Liver (tissue), 9 donors: Measurements from ENCODE around the gene ADARB1. TPM values are rescaled to one million over a fixed set of nuclear protein-coding genes. Genes with fewer than 3 reads are reported as not detected.

ENCODE experiments used
- DNase-seq: peaks from one replicate; pipeline ENCODE4 v3.0.0-alpha.2; 2017; ENCODE audit warnings: low spot score
- H3K27ac ChIP-seq, 2 donors: one replicate each; pipeline ENCODE4 v1.7.0; 2013; ENCODE audit warnings: inconsistent platforms in 2 of 2, low read length in 2 of 2, control low read depth in 1 of 2, low read depth in 1 of 2, mild to moderate bottlenecking in 1 of 2
- H3K27me3 ChIP-seq, 4 donors: one replicate each; pipeline versions ENCODE4 v1.6.1 to v1.7.0; 2013; ENCODE audit warnings: low read length in 3 of 4, inconsistent platforms in 1 of 4, mild to moderate bottlenecking in 1 of 4, moderate library complexity in 1 of 4; ENCODE audit not compliant: control insufficient read depth in 4 of 4, insufficient read depth in 4 of 4
- H3K36me3 ChIP-seq, 4 donors: one replicate each; pipeline versions ENCODE4 v1.6.1 to v1.7.0; 2013; ENCODE audit warnings: low read length in 3 of 4, mild to moderate bottlenecking in 3 of 4, low read depth in 1 of 4, moderate library complexity in 1 of 4; ENCODE audit not compliant: control insufficient read depth in 4 of 4, insufficient read depth in 3 of 4
- H3K4me1 ChIP-seq, 4 donors: one replicate each; pipeline versions ENCODE4 v1.6.1 to v1.7.0; 2013; ENCODE audit warnings: low read length in 3 of 4, mild to moderate bottlenecking in 3 of 4, moderate library complexity in 1 of 4; ENCODE audit not compliant: control insufficient read depth in 4 of 4, insufficient read depth in 4 of 4
- H3K4me3 ChIP-seq, 3 donors: one replicate each; pipeline versions ENCODE4 v1.6.1 to v1.7.0; 2013; ENCODE audit warnings: low read length in 3 of 3, control low read depth in 1 of 3, low read depth in 1 of 3, mild to moderate bottlenecking in 1 of 3
- H3K9ac ChIP-seq, 2 donors: one replicate each; pipeline ENCODE4 v1.7.0; 2013; ENCODE audit warnings: low read length in 2 of 2, mild to moderate bottlenecking in 2 of 2, moderate library complexity in 2 of 2, control low read depth in 1 of 2, low read depth in 1 of 2
- H3K9me3 ChIP-seq, 4 donors: one replicate each; pipeline versions ENCODE4 v1.6.1 to v1.7.0; 2013; ENCODE audit warnings: low read length in 3 of 4; ENCODE audit not compliant: control insufficient read depth in 4 of 4
- EGR1 ChIP-seq, 2 donors: IDR thresholded peaks; 2 replicates each; pipeline ENCODE4 v1.6.1; 2016 to 2018; ENCODE audit warnings: antibody characterized with exemption in 2 of 2, low read depth in 2 of 2
- FOXA1 ChIP-seq: IDR thresholded peaks from 2 replicates; pipeline ENCODE4 v1.6.1; 2016; ENCODE audit warnings: antibody characterized with exemption
- FOXA2 ChIP-seq: IDR thresholded peaks from 2 replicates; pipeline ENCODE4 v1.6.1; 2016; ENCODE audit warnings: antibody characterized with exemption
- GABPA ChIP-seq, 2 donors: IDR thresholded peaks in 1 of 2; conservative IDR thresholded peaks in 1 of 2; 2 replicates each; pipeline ENCODE4 v1.6.1; 2016; ENCODE audit warnings: antibody characterized with exemption in 2 of 2, mild to moderate bottlenecking in 1 of 2, moderate library complexity in 1 of 2
- HNF4A ChIP-seq, 2 donors: conservative IDR thresholded peaks; 2 replicates each; pipeline ENCODE4 v1.6.1; 2016; ENCODE audit warnings: antibody characterized with exemption in 2 of 2, mild to moderate bottlenecking in 2 of 2
- HNF4G ChIP-seq: IDR thresholded peaks from 2 replicates; pipeline ENCODE4 v1.6.1; 2016; ENCODE audit warnings: antibody characterized with exemption
- JUND ChIP-seq, 2 donors: IDR thresholded peaks; 2 replicates each; pipeline ENCODE4 v1.6.1; 2016; ENCODE audit warnings: antibody characterized with exemption in 2 of 2
- NR2F2 ChIP-seq: IDR thresholded peaks from 2 replicates; pipeline ENCODE4 v1.6.1; 2016; ENCODE audit warnings: antibody characterized with exemption
- RAD21 ChIP-seq, 2 donors: IDR thresholded peaks; 2 replicates each; pipeline ENCODE4 v1.6.1; 2016; ENCODE audit warnings: antibody characterized with exemption in 2 of 2, mild to moderate bottlenecking in 2 of 2
- RXRA ChIP-seq, 2 donors: IDR thresholded peaks; 2 replicates each; pipeline ENCODE4 v1.6.1; 2017 to 2018; ENCODE audit warnings: antibody characterized with exemption in 2 of 2, mild to moderate bottlenecking in 1 of 2
- SP1 ChIP-seq: IDR thresholded peaks from 2 replicates; pipeline ENCODE4 v1.6.1; 2018; ENCODE audit warnings: antibody characterized with exemption, mild to moderate bottlenecking
- TAF1 ChIP-seq: conservative IDR thresholded peaks from 2 replicates; pipeline ENCODE4 v1.6.1; 2016; ENCODE audit warnings: antibody characterized with exemption, mild to moderate bottlenecking
- YY1 ChIP-seq: IDR thresholded peaks from 2 replicates; pipeline ENCODE4 v1.6.1; 2016; ENCODE audit warnings: antibody characterized with exemption, mild to moderate bottlenecking
- WGBS: extraction: QIAGEN DNeasy Blood & Tissue Kit; methylation state at CpG from one replicate; pipeline ENCODE4 v1.1.7; 2013; 5-methylcytosine and 5-hydroxymethylcytosine counted together
- polyA plus RNA-seq, 2 donors: library from polyadenylated mRNA; stranded (reverse) in 1 of 2; unstranded in 1 of 2; fragments of 200-250 nt in 1 of 2; fragments of >200 nt in 1 of 2; fragmentation: Nextera tagmentation in 1 of 2; extraction: Ambion mirVana in 1 of 2; gene quantifications; one replicate each; pipeline versions ENCODE4 v1.2.1 to v1.2.3, GENCODE V29; 2013 to 2015
- total RNA-seq, 2 donors: library from RNA; depleted of rRNA; stranded (reverse); fragments of >200 nt; gene quantifications; one replicate each; pipeline ENCODE4 v1.2.3, GENCODE V29; 2014
- TF ChIP-seq, protein P1 (sequence below): IDR thresholded peaks from 2 replicates; pipeline ENCODE4 v1.6.1; 2016; ENCODE audit warnings: antibody characterized with exemption, mild to moderate bottlenecking
- TF ChIP-seq, protein P2 (sequence below): fragments of 150-350 bp; IDR thresholded peaks from 2 replicates; pipeline ENCODE4 v1.5.1; 2017; ENCODE audit warnings: improper control_type of control experiment, low read depth, low read length; ENCODE audit not compliant: missing input control
- TF ChIP-seq, protein P3 (sequence below): IDR thresholded peaks from 2 replicates; pipeline ENCODE4 v1.6.1; 2016; ENCODE audit warnings: antibody characterized with exemption
- TF ChIP-seq, protein P4 (sequence below): IDR thresholded peaks from 2 replicates; pipeline ENCODE4 v1.6.1; 2016; ENCODE audit warnings: antibody characterized with exemption
- donor health status: healthy.
- donor health status: healthy.
- donor health status: healthy.
- donor health status: healthy.
- donor health status: healthy.

Gene ADARB1
- total and polyA plus RNA-seq, 4 donors, result 1.6 to 7.8 (median 2.9) TPM

DNA sequence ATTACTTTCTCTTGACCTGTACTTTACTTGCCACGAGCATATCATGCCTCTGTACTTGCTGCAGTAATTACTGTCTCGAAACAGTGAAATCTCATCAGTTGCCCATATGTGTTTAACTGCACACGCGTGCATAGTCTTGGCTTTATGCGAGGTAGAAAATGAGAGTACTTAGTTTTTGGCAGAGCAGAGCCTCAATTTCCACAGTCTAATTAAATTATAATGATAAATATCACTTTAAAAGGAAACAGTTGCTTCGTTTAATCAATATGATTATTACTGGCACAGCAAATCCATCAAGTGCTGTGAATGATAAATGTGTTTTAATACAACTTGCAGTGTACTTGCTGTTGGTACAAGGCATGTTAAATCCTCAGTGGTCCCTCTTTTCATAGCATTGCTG, 47.6 kb downstream of the ADARB1 start:
- Histone ChIP-seq H3K4me1 (no peaks in the 10 kb centered on the region), H3K36me3 (no peaks in the 10 kb centered on the region), H3K4me3 (no peak overlapping the region), H3K9me3 (no peaks in the 10 kb centered on the region), H3K27me3 (no peaks in the 10 kb centered on the region), H3K9ac (no peak overlapping the region), H3K27ac (no peak overlapping the region)
- DNase-seq, result no peak
- 94% methylated on average over 6 of the region's 6 CpGs for WGBS
- no peak for TF ChIP-seq FOXA2
- TF ChIP-seq GABPA (IDR thresholded peaks at IDR 0.05 in 1 of 2, conservative IDR thresholded peaks at IDR 0.05 in 1 of 2), result no peak
- TF ChIP-seq HNF4A (conservative IDR thresholded peaks at IDR 0.05), result no peak
- TF ChIP-seq EGR1 (IDR thresholded peaks at IDR 0.05; ENCODE audit: low read depth in 2 of 2), result no peak
- TF ChIP-seq SP1, result no peak
- TF ChIP-seq, protein P1, sequence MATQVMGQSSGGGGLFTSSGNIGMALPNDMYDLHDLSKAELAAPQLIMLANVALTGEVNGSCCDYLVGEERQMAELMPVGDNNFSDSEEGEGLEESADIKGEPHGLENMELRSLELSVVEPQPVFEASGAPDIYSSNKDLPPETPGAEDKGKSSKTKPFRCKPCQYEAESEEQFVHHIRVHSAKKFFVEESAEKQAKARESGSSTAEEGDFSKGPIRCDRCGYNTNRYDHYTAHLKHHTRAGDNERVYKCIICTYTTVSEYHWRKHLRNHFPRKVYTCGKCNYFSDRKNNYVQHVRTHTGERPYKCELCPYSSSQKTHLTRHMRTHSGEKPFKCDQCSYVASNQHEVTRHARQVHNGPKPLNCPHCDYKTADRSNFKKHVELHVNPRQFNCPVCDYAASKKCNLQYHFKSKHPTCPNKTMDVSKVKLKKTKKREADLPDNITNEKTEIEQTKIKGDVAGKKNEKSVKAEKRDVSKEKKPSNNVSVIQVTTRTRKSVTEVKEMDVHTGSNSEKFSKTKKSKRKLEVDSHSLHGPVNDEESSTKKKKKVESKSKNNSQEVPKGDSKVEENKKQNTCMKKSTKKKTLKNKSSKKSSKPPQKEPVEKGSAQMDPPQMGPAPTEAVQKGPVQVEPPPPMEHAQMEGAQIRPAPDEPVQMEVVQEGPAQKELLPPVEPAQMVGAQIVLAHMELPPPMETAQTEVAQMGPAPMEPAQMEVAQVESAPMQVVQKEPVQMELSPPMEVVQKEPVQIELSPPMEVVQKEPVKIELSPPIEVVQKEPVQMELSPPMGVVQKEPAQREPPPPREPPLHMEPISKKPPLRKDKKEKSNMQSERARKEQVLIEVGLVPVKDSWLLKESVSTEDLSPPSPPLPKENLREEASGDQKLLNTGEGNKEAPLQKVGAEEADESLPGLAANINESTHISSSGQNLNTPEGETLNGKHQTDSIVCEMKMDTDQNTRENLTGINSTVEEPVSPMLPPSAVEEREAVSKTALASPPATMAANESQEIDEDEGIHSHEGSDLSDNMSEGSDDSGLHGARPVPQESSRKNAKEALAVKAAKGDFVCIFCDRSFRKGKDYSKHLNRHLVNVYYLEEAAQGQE, result no peak
- no peak for TF ChIP-seq JUND (IDR thresholded peaks at IDR 0.05)
- TF ChIP-seq, protein P2, sequence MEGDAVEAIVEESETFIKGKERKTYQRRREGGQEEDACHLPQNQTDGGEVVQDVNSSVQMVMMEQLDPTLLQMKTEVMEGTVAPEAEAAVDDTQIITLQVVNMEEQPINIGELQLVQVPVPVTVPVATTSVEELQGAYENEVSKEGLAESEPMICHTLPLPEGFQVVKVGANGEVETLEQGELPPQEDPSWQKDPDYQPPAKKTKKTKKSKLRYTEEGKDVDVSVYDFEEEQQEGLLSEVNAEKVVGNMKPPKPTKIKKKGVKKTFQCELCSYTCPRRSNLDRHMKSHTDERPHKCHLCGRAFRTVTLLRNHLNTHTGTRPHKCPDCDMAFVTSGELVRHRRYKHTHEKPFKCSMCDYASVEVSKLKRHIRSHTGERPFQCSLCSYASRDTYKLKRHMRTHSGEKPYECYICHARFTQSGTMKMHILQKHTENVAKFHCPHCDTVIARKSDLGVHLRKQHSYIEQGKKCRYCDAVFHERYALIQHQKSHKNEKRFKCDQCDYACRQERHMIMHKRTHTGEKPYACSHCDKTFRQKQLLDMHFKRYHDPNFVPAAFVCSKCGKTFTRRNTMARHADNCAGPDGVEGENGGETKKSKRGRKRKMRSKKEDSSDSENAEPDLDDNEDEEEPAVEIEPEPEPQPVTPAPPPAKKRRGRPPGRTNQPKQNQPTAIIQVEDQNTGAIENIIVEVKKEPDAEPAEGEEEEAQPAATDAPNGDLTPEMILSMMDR, result no peak
- TF ChIP-seq NR2F2, result no peak
- no peak for TF ChIP-seq RXRA (IDR thresholded peaks at IDR 0.05)
- TF ChIP-seq FOXA1, result no peak
- TF ChIP-seq TAF1, result no peak
- TF ChIP-seq, protein P3, sequence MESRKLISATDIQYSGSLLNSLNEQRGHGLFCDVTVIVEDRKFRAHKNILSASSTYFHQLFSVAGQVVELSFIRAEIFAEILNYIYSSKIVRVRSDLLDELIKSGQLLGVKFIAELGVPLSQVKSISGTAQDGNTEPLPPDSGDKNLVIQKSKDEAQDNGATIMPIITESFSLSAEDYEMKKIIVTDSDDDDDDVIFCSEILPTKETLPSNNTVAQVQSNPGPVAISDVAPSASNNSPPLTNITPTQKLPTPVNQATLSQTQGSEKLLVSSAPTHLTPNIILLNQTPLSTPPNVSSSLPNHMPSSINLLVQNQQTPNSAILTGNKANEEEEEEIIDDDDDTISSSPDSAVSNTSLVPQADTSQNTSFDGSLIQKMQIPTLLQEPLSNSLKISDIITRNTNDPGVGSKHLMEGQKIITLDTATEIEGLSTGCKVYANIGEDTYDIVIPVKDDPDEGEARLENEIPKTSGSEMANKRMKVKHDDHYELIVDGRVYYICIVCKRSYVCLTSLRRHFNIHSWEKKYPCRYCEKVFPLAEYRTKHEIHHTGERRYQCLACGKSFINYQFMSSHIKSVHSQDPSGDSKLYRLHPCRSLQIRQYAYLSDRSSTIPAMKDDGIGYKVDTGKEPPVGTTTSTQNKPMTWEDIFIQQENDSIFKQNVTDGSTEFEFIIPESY, result no peak
- TF ChIP-seq, protein P4, sequence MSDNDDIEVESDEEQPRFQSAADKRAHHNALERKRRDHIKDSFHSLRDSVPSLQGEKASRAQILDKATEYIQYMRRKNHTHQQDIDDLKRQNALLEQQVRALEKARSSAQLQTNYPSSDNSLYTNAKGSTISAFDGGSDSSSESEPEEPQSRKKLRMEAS, result no peak
- TF ChIP-seq RAD21 (IDR thresholded peaks at IDR 0.05), result no peak
- no peak for TF ChIP-seq YY1
- no peak for TF ChIP-seq HNF4G
